Ovary (tissue), 9 donors: ENCODE data around the gene HIPK2. TPM values are rescaled to one million over a fixed set of nuclear protein-coding genes. Genes with fewer than 3 reads are reported as not detected.
"Not testable (repeated sequence)": the region's sequence is repeated elsewhere in the genome, so short reads cannot be mapped to it uniquely, and the experiment has no call there.

ENCODE experiments used
- DNase-seq, 5 donors: peaks; one replicate each; pipeline ENCODE4 v3.0.0-alpha.2; 2019 to 2020
- H3K27ac ChIP-seq, 2 donors: fragments of 200-600 bp; one replicate each; pipeline versions ENCODE4 v1.5.1 to v1.8.0; 2019 to 2022
- H3K27me3 ChIP-seq: fragments of 200-600 bp; one replicate; pipeline ENCODE4 v1.8.0; 2022
- H3K36me3 ChIP-seq: fragments of 200-600 bp; sonication (generic); one replicate; pipeline ENCODE4 v1.5.1; 2019
- H3K4me1 ChIP-seq: one replicate; pipeline ENCODE4 v1.8.1; 2013; ENCODE audit warnings: mild to moderate bottlenecking, moderate library complexity; ENCODE audit not compliant: insufficient read depth
- H3K4me3 ChIP-seq: fragments of 200-600 bp; sonication (generic); one replicate; pipeline ENCODE4 v1.5.1; 2017
- H3K9me3 ChIP-seq, 2 donors: fragments of 200-600 bp in 1 of 2; sonication (generic) in 1 of 2; one replicate each; pipeline versions ENCODE4 v1.5.1 to v1.8.1; 2013 to 2019; ENCODE audit warnings: mild to moderate bottlenecking in 1 of 2, moderate library complexity in 1 of 2
- CTCF ChIP-seq, 3 donors: fragments of 450-650 bp in 2 of 3; fragments of 200-600 bp in 1 of 3; IDR thresholded peaks; one replicate each; pipeline versions ENCODE4 v1.5.1 to v1.8.0; 2016 to 2022; ENCODE audit warnings: antibody characterized with exemption in 3 of 3, mild to moderate bottlenecking in 1 of 3
- EP300 ChIP-seq: sonication (generic); formaldehyde crosslinking; IDR thresholded peaks from one replicate; pipeline ENCODE4 v1.6.1; 2017; ENCODE audit warnings: antibody characterized with exemption
- POLR2A ChIP-seq: fragments of 450-650 bp; IDR thresholded peaks from one replicate; pipeline ENCODE4 v1.6.1; 2017; ENCODE audit warnings: antibody characterized with exemption, mild to moderate bottlenecking, moderate library complexity
- WGBS, 3 donors: extraction: QIAGEN DNeasy Blood & Tissue Kit in 1 of 3; methylation state at CpG; one replicate each; pipeline versions ENCODE4 v1.1.5 to v1.1.7; 2013 to 2017; 5-methylcytosine and 5-hydroxymethylcytosine counted together
- intact Hi-C, 4 donors: fragments of 100-400 bp; cut with DNase I; formaldehyde crosslinking; loops; one replicate each; pipeline versions ENCODE4 v1.11.0 to v1.15.1; 2022 to 2023
- polyA plus RNA-seq, 2 donors: library from polyadenylated mRNA; stranded (reverse); fragments of 200-250 nt in 1 of 2; fragments of 350-450 nt in 1 of 2; fragmentation: Illumina TruSeq in 1 of 2; extraction: RNeasy Lipid Tissue Mini Kit (QIAGEN cat#74804) in 1 of 2; gene quantifications; one replicate each; pipeline ENCODE4 v1.2.3, GENCODE V29; 2013 to 2014
- total RNA-seq, 7 donors: library from RNA; depleted of rRNA in 2 of 7; stranded (reverse); fragments of >200 nt in 2 of 7; fragmentation: NEBNext Ultra II Directional in 3 of 7; extraction: Animal tissue kit (Norgen Biotek cat#: 25700) in 3 of 7; gene quantifications; one replicate each; pipeline versions ENCODE4 v1.1.0 to v1.2.4, GENCODE V29; 2016 to 2023
- donor health status: DM: no; HTN: no; CAD: no; lungs with moderate emphysema.
- donor health status: DM: no; HTN: no; CAD: no.
- donor health status: Bipolar disorder and iron deficiency.
- donor health status: DM: yes; HTN: yes; CAD: no.
- donor health status: DM: no; HTN: no; CAD: no.
- donor health status: DM: yes; HTN: yes; CAD: no.

HIPK2 gene
- total and polyA plus RNA-seq, 9 donors, result 7.3 to 38.4 (median 28.1) TPM

- no peak overlapping the region for H3K4me3 ChIP-seq
- TF ChIP-seq POLR2A (no peak), CTCF (IDR thresholded peaks at IDR 0.05) (no peak), EP300 (no peak)
- H3K27me3 ChIP-seq, result no peaks in the 10 kb centered on the region
- no peaks in the 10 kb centered on the region for H3K36me3 ChIP-seq
- DNase-seq, result no peak
- H3K4me1 ChIP-seq, result no peaks in the 10 kb centered on the region
- WGBS, 3 donors, result 86 to 90% (median 88%) methylated on average over 1 of the region's 1 CpG
- H3K27ac ChIP-seq, result no peak overlapping the region
- intact Hi-C loops, result loop anchor here in 2 of 4 donors (10.0 kb wide), 2 partner anchors 122 to 388 kb away; no protein-coding TSS in a partner anchor
- no peaks in the 10 kb centered on the region for H3K9me3 ChIP-seq
Measured at GRCh38 chr7:139617074-139617473, 160.7 kb downstream of the HIPK2 start.

DNA sequence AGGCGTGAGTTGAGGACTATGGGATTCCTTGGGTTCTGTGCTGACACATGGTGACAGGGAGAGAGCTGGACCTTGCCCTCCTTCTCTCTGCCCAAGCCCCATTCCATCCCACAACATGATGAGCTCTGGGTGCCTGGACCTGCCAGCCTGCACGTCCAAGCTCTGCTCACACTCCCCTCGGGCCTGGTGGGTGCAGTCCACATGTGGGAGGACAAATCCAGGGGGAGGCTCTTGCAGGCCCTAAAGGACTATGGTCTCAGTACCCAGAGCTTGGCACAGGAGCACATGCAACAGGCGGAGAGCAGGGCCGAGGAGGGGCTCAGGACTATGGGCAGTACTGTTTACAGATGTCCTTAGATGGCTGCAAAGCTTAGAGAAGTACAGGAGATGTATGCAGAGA is 162.9 kb downstream of the HIPK2 start:
- 89 to 93% (median 92%) methylated on average over 5 of the region's 5 CpGs for WGBS, 3 donors
- Histone ChIP-seq H3K4me1 (no peaks in the 10 kb centered on the region), H3K27ac (no peak overlapping the region), H3K36me3 (no peaks in the 10 kb centered on the region), H3K9me3 (no peaks in the 10 kb centered on the region), H3K4me3 (no peak overlapping the region), H3K27me3 (no peaks in the 10 kb centered on the region)
- no peak for DNase-seq
- intact Hi-C loops, result loop anchor here in 2 of 4 donors (10.0 kb wide), 2 partner anchors 120 to 390 kb away; no protein-coding TSS in a partner anchor
- TF ChIP-seq POLR2A (no peak), EP300 (no peak), CTCF (IDR thresholded peaks at IDR 0.05) (no peak)

GRCh38 chr7:139613971-139614411 is 163.8 kb downstream of the HIPK2 start:
- H3K36me3 ChIP-seq, result no peaks in the 10 kb centered on the region
- intact Hi-C loops, result loop anchor here in 2 of 4 donors (10.0 kb wide), 2 partner anchors 119 to 391 kb away; no protein-coding TSS in a partner anchor
- 84 to 92% (median 87%) methylated on average over 10 of the region's 10 CpGs for WGBS, 3 donors

DNA sequence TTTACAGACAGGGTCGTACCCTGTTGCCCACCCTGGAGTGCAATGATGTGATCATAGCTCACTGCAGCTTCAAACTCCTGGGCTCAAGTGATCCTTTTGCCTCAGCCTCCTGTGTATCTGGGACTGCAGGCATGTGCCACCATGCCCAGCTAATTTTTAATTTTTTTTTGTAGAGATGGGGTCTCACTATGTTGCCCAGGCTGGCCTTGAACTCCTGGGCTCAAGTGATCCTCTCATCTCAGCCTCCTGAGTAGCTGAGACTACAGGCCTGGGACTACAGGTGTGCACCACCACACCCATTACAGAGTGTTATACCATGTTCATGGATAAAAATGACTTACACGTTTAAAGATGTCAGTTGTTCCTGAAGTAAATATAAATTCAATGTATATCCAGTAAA is 166.2 kb downstream of the HIPK2 start:
- WGBS, 3 donors, result 92 to 97% (median 96%) methylated on average over 2 of the region's 2 CpGs
- not testable (repeated sequence) for H3K4me1 ChIP-seq, H3K27ac ChIP-seq, DNase-seq, H3K4me3 ChIP-seq, H3K9me3 ChIP-seq, H3K36me3 ChIP-seq, H3K27me3 ChIP-seq
- intact Hi-C loops, result loop anchor here in 2 of 4 donors (10.0 kb wide), 2 partner anchors 117 to 393 kb away; no protein-coding TSS in a partner anchor

More at GRCh38 chr7:139613971-139614411, 163.8 kb downstream of the HIPK2 start:
- Histone ChIP-seq H3K9me3 (no peaks in the 10 kb centered on the region), H3K27ac (no peak overlapping the region), H3K27me3 (no peaks in the 10 kb centered on the region), H3K4me3 (no peak overlapping the region), H3K4me1 (no peaks in the 10 kb centered on the region)
- TF ChIP-seq EP300 (no peak), CTCF (IDR thresholded peaks at IDR 0.05) (no peak), POLR2A (no peak)
- no peak for DNase-seq

- no peaks in the 10 kb centered on the region for H3K36me3 ChIP-seq
- intact Hi-C loops, result loop anchor here in 2 of 4 donors (10.0 kb wide), 2 partner anchors 116 to 394 kb away; no protein-coding TSS in a partner anchor
- H3K27me3 ChIP-seq, result no peaks in the 10 kb centered on the region
- no peak overlapping the region for H3K27ac ChIP-seq
- H3K9me3 ChIP-seq, result no peaks in the 10 kb centered on the region
- H3K4me1 ChIP-seq, result no peaks in the 10 kb centered on the region
- no peak overlapping the region for H3K4me3 ChIP-seq
- no peak for TF ChIP-seq POLR2A
- no peak for TF ChIP-seq CTCF (IDR thresholded peaks at IDR 0.05)
- TF ChIP-seq EP300, result no peak
- WGBS, 3 donors, result 64 to 79% (median 66%) methylated on average over 5 of the region's 5 CpGs
- no peak for DNase-seq
Measured at GRCh38 chr7:139610595-139610994, 167.2 kb downstream of the HIPK2 start.
